Neural progenitor cell (in vitro differentiated cells): Measurements from ENCODE around the gene KDM4B.

ENCODE experiments used
- EZH2 ChIP-seq: fragments of 200-600 bp; sonication (generic); IDR thresholded peaks from 2 replicates; pipeline ENCODE4 v1.6.1; 2017; ENCODE audit warnings: antibody characterized with exemption, mild to moderate bottlenecking, moderate library complexity
- EZH2phosphoT487 ChIP-seq: fragments of 200-600 bp; sonication (generic); IDR thresholded peaks from 2 replicates; pipeline ENCODE4 v1.6.1; 2017; ENCODE audit warnings: antibody characterized with exemption
- TF ChIP-seq, protein P1 (sequence below): fragments of 200-600 bp; sonication (generic); IDR thresholded peaks from 2 replicates; pipeline ENCODE4 v1.5.1; 2017; ENCODE audit warnings: antibody characterized with exemption, mild to moderate bottlenecking

DNA sequence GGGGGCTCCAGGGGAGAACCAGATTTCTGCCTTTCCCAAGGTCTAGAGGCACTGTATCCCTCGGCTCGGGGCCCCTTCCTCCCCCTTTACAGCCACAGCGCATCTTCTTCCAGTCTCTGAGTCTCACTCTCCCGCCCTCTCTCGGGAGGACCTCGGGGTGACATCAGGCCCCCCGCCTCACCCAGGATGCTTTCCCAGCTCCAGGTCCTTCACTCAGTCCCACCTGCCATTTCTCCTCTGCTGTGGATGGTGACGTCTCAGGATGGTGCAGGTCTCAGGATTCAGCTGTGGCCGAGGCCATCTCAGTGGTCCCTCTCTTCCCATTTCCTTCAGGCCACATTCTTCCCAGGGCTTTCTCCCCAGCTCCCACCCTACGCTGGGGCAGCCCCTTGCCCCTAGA is 13.6 kb upstream of the KDM4B start:
- TF ChIP-seq, protein P1, sequence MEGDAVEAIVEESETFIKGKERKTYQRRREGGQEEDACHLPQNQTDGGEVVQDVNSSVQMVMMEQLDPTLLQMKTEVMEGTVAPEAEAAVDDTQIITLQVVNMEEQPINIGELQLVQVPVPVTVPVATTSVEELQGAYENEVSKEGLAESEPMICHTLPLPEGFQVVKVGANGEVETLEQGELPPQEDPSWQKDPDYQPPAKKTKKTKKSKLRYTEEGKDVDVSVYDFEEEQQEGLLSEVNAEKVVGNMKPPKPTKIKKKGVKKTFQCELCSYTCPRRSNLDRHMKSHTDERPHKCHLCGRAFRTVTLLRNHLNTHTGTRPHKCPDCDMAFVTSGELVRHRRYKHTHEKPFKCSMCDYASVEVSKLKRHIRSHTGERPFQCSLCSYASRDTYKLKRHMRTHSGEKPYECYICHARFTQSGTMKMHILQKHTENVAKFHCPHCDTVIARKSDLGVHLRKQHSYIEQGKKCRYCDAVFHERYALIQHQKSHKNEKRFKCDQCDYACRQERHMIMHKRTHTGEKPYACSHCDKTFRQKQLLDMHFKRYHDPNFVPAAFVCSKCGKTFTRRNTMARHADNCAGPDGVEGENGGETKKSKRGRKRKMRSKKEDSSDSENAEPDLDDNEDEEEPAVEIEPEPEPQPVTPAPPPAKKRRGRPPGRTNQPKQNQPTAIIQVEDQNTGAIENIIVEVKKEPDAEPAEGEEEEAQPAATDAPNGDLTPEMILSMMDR: no peak
- no peak for TF ChIP-seq EZH2
- no peak for TF ChIP-seq EZH2phosphoT487
